ENCODE measurements around the gene CD1E. TPM values are rescaled to one million over a fixed set of nuclear protein-coding genes. Genes with fewer than 3 reads are reported as not detected.

The CD1E gene
- total RNA-seq, 1 donor from 2014 or later, result not detected

GRCh38 chr1:158330391-158331105 is 23.1 kb upstream of the CD1E start:
- H3K9me3 Mint-ChIP-seq (ENCODE audit: unreplicated experiment), result no peaks in the 10 kb centered on the region
- H3K27me3 Mint-ChIP-seq (ENCODE audit: unreplicated experiment), result no peaks in the 10 kb centered on the region
- peaks cover 2% of the 10 kb centered on the region for H3K4me1 Mint-ChIP-seq (ENCODE audit: unreplicated experiment)
- no peak for DNase-seq (ENCODE audit: low spot score)
- H3K36me3 Mint-ChIP-seq (ENCODE audit: low read depth, unreplicated experiment), result no peaks in the 10 kb centered on the region
- no peak overlapping the region for H3K4me3 Mint-ChIP-seq (ENCODE audit: unreplicated experiment)
- H3K27ac Mint-ChIP-seq (ENCODE audit: unreplicated experiment), result no peak overlapping the region
- TF ChIP-seq CTCF (IDR thresholded peaks at IDR 0.05; ENCODE audit: unreplicated experiment), result no peak

GRCh38 chr1:158331106-158331425 is 22.6 kb upstream of the CD1E start:
- H3K27me3 Mint-ChIP-seq (ENCODE audit: unreplicated experiment), result no peaks in the 10 kb centered on the region
- H3K9me3 Mint-ChIP-seq (ENCODE audit: unreplicated experiment), result no peaks in the 10 kb centered on the region
- H3K36me3 Mint-ChIP-seq (ENCODE audit: low read depth, unreplicated experiment), result no peaks in the 10 kb centered on the region
- H3K4me3 Mint-ChIP-seq (ENCODE audit: unreplicated experiment), result no peak overlapping the region
- TF ChIP-seq CTCF (IDR thresholded peaks at IDR 0.05; ENCODE audit: unreplicated experiment), result no peak
- H3K27ac Mint-ChIP-seq (ENCODE audit: unreplicated experiment), result no peak overlapping the region
- H3K4me1 Mint-ChIP-seq (ENCODE audit: unreplicated experiment), result peaks cover 2% of the 10 kb centered on the region
- no peak for DNase-seq (ENCODE audit: low spot score)

GRCh38 chr1:158331481-158332150 is 22.1 kb upstream of the CD1E start, which contains the start of gene CD1B:
CD1B (minus strand) TSS chr1:158331531; CDS start chr1:158331423, 108 bp downstream.
- H3K36me3 Mint-ChIP-seq (ENCODE audit: low read depth, unreplicated experiment), result no peaks in the 10 kb centered on the region
- no peak within 1 kb of the TSS for H3K27ac Mint-ChIP-seq (ENCODE audit: unreplicated experiment)
- H3K4me1 Mint-ChIP-seq (ENCODE audit: unreplicated experiment), result peaks cover 2% of the 10 kb centered on the region
- H3K9me3 Mint-ChIP-seq (ENCODE audit: unreplicated experiment), result no peaks in the 10 kb centered on the region
- no peak within 1 kb of the TSS for H3K4me3 Mint-ChIP-seq (ENCODE audit: unreplicated experiment)
- DNase-seq (ENCODE audit: low spot score), result no peak
- H3K27me3 Mint-ChIP-seq (ENCODE audit: unreplicated experiment), result no peaks in the 10 kb centered on the region
- no peak for TF ChIP-seq CTCF (IDR thresholded peaks at IDR 0.05; ENCODE audit: unreplicated experiment)

- no peak overlapping the region for H3K27ac Mint-ChIP-seq (ENCODE audit: unreplicated experiment)
- DNase-seq (ENCODE audit: low spot score), result no peak
- TF ChIP-seq CTCF (IDR thresholded peaks at IDR 0.05; ENCODE audit: unreplicated experiment), result no peak
- no peaks in the 10 kb centered on the region for H3K9me3 Mint-ChIP-seq (ENCODE audit: unreplicated experiment)
- H3K4me3 Mint-ChIP-seq (ENCODE audit: unreplicated experiment), result no peak overlapping the region
- H3K27me3 Mint-ChIP-seq (ENCODE audit: unreplicated experiment), result no peaks in the 10 kb centered on the region
- no peaks in the 10 kb centered on the region for H3K36me3 Mint-ChIP-seq (ENCODE audit: low read depth, unreplicated experiment)
- H3K4me1 Mint-ChIP-seq (ENCODE audit: unreplicated experiment), result peaks cover 2% of the 10 kb centered on the region
Observed at GRCh38 chr1:158333405-158334155, 20.1 kb upstream of the CD1E start.
